SIG-M5 treated with dmso at 0.1 percent for 504 hours (cell line): ENCODE measurements around the gene TRRAP.
"Not testable (repeated sequence)": the region's sequence is repeated elsewhere in the genome, so short reads cannot be mapped to it uniquely, and the experiment has no call there.

Experiments used
- DNase-seq: peaks from one replicate; lab custom pipeline; 2025; ENCODE audit not compliant: unreplicated experiment; lab: John Stamatoyannopoulos, UW

The TRRAP gene

GRCh38 chr7:98864731-98865453 lies 13.4 kb upstream of the TRRAP start:
- no peak for DNase-seq

- DNase-seq = no peak
Observed at GRCh38 chr7:98866351-98866750, 12.0 kb upstream of the TRRAP start.

DNA sequence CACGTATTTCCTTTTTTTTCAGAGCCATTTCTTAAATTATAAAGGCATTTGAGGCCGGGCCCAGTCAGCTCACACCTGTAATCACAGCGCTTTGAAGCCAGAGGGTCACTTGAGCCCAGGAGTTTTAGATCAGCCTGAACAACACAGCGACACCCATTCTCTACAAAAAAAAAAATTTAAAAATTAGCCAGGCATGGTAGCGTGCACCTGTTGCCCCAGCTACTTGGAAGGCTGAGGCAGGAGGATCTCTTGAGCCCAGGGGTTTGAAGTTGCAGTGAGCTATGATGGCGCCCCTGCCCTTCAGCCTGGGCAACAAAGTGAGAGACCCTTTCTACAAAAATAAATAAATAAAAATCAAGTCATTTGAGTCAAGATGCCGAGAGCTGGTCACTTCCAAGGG lies 11.6 kb upstream of the TRRAP start:
- DNase-seq = no peak

GRCh38 chr7:98868450-98868849 lies 9.9 kb upstream of the TRRAP start:
- DNase-seq = peak; percentile 12

GRCh38 chr7:98869027-98869596 lies 9.2 kb upstream of the TRRAP start:
- DNase-seq = no peak

- no peak for DNase-seq
Observed at GRCh38 chr7:98869597-98870120, 8.7 kb upstream of the TRRAP start, which contains the start of gene TMEM130. Gene TMEM130 (minus strand): TSS chr7:98870014. CDS start chr7:98869861, 153 bp downstream.

DNA sequence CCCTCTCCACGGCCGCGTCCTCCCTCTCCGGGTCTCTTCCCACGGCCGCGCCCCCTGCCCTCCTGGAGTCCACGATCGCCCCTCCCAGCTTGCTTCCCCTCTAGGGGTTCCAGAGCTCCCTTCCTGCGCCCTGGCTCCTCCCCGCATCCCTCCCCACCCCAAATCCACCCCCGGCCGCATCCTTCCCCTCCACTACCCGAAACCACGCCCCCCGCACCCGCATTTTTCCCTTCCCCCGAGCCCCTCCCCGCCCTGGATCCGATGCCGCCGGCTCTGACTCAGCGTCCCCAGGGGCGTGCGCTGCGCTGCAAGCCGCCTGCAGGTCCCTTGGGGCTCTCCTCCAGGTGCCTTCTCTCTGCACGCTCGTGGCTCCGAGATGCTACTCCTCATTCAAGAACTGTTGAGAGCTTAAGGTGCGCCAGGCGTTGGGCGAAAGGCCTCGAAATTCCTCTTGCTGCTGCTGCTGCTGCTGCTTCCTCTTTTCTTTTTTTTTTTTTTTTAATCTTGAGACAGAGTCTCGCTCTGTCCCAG lies 8.1 kb upstream of the TRRAP start:
- peak; percentile 55 for DNase-seq

DNA sequence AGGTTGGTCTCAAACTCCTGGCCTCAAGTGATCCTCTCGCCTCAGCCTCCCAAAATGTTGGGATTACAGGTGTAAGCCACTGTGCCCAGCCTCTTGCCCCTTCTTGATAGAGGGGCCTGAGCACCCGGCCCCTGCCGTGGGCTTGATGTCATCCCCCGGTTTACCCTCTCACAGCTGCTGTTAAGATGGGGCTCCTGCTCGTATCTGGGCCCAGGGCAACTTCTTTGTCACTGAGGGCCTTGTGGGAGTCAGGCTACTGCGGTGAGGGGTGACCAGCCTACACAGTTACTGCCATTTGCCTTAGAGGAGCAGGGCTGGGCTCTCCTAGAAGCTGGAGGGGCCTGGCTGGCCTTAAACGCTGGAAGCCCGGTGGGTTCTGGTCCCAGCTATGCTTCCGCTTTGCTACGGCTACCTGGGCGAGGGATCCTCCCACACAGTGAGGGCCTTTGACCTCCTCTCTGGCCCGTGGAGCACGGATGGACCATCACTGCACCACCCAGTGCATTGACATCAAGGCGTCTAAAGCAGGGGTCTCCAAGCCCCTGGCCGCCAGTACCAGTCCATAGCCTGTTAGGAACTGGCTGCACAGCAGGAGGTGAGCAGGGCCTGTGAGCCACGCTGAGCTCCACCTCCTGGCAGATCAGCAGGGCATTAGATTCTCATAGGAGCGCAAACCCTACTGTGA lies 7.4 kb upstream of the TRRAP start:
- no peak for DNase-seq

DNA sequence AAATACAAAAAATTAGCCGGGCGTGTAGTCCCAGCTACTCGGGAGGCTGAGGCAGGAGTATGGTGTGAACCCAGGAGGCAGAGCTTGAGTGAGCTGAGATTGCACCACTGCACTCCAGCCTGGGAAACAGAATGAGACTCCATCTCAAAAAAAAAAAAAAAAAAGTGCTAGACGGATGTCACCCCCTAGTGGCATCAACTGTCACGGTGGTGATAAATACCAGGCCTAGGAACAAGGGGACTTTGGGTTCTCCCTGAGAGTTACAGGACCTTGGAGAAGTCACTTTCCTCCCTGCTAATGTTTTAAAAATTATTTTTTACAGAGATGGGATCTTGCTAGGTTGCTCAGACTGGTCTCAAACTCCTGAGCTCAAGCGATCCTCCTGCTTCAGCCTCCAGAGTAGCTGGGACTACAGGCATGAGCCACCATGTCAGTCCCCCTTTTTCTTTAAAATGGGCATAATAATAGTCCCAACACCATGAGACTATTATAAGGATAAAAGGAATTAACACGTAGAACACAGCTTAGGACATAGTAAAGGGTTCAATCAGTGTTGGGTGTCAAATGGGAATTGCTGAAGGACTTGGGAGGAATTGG lies 5.9 kb upstream of the TRRAP start:
- peak; percentile 35 for DNase-seq

GRCh38 chr7:98873610-98874009 lies 4.7 kb upstream of the TRRAP start:
- DNase-seq = not testable (repeated sequence)

GRCh38 chr7:98874942-98875341 lies 3.4 kb upstream of the TRRAP start:
- DNase-seq = no peak

- DNase-seq = no peak
Observed at GRCh38 chr7:98875501-98875900, 2.8 kb upstream of the TRRAP start.

- no peak for DNase-seq
Observed at GRCh38 chr7:98877146-98877545, 1.2 kb upstream of the TRRAP start.

- no peak for DNase-seq
Observed at GRCh38 chr7:98877692-98878364, 504 bp upstream of the TRRAP start.

DNA sequence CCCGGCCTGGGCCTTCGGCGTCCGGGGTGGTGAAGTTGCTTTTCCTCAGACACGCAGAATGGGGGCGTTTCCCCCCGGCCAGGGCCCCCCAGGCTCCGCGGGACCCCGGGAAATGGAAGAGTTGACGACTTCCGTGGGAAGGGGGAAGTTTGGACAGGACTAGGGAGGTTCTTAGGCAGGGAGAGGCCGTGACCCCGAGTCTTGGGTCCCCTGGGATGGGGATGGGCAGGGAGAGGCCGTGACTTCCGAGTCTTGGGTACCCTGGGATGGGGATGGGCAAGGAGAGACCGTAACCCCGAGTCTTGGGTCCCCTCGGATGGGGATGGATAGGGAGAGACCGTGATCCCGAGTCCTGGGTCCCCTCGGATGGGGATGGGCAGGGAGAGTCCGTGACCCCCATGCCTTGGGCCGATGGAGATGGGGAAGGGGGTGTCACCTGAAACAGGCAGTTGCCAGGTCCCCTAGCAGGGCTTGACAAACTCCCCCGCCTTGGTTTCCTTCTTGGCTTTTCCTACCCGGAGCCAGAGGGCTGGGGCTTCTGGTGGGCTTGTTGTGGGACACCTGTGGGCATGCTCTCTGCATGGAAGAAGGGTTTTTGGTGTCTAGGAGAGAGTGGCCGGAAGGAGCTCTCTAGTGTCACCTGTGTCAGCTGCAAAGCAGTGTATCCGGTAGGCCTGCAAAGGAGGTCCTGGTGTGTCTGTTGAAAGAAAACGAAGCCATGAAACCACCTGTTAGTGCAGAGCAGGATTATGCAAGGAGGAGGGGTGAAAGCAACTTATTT lies 1.1 kb downstream of the TRRAP start:
- DNase-seq = peak; percentile 70

GRCh38 chr7:98879979-98880315 lies 1.6 kb downstream of the TRRAP start:
- no peak for DNase-seq

DNA sequence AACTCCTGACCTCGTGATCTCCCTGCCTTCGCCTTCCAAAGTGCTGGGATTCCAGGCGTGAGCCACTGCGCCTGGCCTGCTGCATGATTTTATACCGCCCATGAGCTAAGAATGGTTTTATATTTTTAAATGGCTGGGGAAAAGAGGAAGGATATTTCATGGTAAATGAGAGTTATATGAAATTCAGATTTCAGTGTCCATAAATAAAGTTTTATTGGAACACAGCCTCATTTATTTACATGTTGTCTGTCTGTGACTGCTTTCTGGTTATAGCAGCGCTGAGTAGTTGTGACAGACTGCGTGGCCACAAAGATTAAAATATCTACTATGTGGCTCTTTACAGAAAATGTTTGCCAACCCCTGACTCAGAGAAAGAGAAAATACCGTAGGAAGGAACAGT lies 2.2 kb downstream of the TRRAP start:
- no peak for DNase-seq

GRCh38 chr7:98881561-98882315 lies 3.4 kb downstream of the TRRAP start:
- no peak for DNase-seq

DNA sequence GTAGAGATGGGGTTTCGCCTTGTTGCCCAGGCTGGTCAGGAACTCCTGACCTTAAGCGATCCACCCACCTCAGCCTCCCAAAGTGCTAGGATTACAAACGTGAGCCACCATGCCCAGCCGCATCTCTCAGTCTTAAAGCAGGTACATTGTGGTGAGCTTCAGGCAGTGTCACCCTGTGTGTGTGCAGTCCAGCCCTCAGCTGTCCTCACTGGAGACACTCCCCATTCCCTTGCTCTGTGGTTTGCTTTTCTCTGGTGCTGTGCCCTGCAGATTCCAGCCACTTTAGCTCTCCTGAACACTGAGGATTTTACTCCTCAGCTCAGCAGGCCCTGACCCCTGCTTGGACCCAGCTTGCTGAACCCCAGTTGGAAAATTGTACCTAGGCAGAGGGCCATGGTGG lies 6.1 kb downstream of the TRRAP start:
- DNase-seq = no peak
